ENCODE data around the gene XBP1.

- TF ChIP-seq CTCF (IDR thresholded peaks at IDR 0.05) (no peak), POLR2A (IDR thresholded peaks at IDR 0.05) (peak in 1 of 2 donors; percentile 83)
Measured at GRCh38 chr22:28798810-28799605, 1.4 kb downstream of the XBP1 start.

All from vagina (tissue), 2 donors.